ENCODE measurements around the gene CMTM2.

- TF ChIP-seq POLR2AphosphoS5 (IDR thresholded peaks at IDR 0.05): no peak
- no peak for TF ChIP-seq POLR2A (IDR thresholded peaks at IDR 0.05)
Measured at GRCh38 chr16:66637806-66638205, 58.5 kb downstream of the CMTM2 start.
